IPS DF 19.7 (cell line): ENCODE results near the gene AIRE.
"Not testable (repeated sequence)": the region's sequence is repeated elsewhere in the genome, so short reads cannot be mapped to it uniquely, and the experiment has no call there.

Experiments
- DNase-seq: peaks from one replicate; pipeline ENCODE4 v3.0.0-alpha.2; 2013; ENCODE audit warnings: low read depth, low spot score

Gene AIRE

DNA sequence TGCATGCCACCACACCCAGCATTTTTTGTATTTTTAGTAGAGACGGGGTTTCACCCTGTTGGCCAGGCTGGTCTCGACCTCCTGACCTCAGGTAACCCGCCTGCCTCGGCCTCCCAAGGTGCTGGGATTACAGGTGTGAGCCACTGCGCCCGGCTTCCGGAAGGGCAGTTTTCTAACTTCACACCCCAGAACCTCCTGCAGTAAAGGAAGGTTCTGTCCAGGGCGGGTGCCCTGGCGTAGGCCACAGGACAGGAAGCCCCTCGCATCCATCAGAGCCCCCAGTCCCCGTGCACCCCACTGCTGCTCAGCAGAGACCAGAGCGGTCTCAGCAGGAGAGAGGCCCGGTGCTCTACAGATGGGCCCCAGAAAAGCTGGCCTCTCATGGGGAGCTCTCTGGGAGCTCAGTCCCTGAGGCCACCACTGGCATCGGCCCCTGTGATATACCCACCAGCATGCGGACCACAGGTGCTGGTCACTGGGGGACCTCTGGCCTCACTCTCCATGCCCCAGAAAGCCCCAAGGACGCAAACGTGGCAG is 19.9 kb upstream of the AIRE start:
- no peak for DNase-seq

DNA sequence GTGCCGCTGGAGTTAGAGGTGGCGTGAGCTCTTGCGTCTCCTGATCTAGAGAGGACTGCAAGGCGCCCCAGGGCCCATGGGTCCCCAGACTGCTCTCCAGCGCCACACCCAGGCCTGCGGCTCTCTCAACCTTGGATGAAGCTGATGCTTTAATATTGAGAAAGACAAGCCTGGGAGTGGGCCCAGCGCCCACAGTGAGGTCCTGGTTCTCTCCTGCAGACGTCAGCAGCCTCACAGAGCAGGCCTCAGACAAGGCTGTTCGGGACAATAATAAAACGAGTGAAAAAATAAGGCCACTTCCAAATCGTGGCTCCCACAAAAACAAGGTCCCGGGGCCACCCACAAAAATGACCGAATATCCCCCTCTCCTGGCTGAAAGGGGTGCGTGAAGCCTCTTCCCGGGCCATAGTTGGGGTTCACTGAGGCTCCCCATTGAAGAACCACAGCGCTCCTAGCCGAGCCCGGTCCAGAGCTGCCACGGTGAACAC is 18.0 kb upstream of the AIRE start:
- no peak for DNase-seq

DNA sequence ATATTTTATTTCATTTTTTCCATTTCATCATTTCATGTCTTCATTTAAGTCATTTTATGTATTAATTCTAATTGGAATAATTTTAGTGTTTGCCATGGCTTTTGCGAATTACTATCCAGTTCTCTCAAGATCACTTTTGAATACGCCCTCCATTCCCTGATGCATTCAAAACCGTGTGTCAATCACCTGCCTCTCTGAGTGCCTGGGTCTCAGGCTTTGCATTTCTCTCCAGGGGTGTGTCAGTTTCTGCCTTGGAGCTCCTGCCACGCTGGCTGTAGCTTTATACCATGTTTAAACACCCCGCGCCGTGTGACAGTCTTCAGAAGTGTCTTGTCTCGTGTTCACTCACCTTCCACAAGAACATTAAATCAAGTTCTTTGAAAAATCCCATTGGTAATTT is 16.6 kb upstream of the AIRE start:
- no peak for DNase-seq

DNA sequence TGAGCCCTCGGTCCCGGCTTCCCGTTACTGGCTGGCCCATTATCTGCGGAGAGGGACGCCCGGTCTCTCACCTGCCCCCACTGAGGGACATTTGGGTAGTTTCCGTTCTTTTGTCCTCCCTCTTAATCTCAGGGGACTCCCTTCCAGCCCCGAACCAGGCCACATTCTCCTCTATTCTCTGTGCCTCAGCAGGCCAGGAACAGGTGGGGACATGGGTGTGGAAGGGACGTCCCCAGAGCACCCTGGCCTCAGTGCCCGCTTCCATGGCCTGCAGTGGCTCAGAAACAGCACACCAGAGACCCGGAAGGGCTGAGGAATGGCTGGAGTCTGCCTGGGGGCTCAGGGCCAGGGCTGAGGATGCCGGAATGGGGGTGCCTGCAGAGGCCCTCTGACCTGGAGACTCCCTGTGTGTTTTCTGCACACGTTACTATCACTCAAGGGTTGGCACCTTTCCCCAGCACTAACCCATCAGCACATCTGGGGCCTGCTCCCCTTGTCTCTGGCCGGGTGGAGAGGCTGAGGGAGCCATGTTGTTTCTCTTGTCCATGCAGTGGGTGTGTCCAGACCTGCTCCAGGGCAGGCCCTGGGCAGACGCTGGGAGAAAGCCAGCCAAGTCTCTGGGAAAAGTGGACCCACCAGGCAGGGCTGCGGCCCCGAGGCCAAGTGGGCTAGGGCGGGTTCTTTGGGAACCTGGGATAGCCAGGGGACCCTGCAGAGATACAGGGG is 14.0 kb upstream of the AIRE start:
- DNase-seq: no peak

DNA sequence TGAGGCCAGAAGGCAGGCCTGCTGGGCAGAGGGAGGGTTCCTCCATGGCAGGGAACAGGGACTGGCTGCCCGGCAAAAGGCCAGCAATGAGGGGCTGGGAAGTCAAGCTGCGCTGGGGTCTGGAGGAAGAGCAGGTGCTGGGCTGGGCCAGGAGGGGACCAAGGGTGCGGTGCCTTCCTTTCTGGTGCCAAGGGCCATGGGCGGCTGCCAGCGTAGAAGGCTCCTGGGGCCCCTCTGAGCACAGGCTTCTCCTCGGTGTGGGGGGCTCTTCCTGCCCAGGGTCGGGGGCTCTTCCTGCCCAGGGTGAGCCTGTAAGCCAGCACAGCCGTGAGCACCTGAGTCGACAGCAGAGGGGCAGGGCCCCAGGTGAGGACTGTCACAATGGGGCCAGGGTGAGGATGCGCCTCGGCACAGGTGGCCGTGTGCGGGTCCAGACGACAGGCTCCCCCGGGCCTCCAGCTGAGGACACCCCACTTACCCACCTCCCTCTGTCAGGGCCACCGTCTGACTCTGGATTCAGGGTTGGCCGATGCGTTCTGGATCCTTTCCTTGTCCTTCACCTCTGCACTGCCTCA is 13.3 kb upstream of the AIRE start:
- DNase-seq: no peak

DNA sequence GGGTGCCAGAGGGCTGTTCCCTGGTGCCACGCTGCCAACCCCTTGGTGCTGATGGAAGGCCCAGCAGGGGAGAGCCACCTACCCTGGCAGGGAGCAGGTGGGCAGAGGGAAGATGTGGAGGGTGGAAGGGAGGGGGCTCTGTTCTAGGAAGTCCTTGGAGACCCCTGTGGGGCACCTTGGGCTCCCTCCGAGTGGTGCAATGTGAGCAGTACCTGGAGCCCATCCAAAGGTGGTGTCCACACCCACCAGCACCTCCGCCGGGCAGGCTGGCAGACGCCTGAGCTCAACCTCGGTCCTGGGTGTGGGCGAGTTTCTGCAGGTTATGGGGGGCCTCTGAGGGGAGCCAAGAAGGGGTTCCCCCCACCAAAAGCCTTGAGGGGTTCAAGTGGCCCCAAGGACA is 12.6 kb upstream of the AIRE start:
- DNase-seq: no peak

DNA sequence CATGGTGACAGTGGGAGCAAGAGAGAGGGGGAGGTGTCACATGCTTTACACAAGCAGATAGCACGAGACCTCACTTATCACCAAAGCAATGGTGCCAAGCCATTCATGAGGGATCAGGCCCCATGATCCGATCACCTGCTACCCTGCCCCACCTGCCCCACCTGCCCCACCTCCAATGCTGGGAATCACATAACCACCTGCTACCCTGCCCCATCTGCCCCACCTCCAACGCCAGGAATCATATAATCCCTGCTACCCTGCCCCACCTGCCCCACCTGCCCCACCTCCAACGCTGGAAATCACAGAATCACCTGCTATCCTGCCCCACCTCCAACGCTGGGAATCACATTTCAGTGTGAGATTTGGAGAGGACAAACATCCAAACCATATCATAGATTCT is 10.6 kb upstream of the AIRE start:
- DNase-seq: no peak

DNA sequence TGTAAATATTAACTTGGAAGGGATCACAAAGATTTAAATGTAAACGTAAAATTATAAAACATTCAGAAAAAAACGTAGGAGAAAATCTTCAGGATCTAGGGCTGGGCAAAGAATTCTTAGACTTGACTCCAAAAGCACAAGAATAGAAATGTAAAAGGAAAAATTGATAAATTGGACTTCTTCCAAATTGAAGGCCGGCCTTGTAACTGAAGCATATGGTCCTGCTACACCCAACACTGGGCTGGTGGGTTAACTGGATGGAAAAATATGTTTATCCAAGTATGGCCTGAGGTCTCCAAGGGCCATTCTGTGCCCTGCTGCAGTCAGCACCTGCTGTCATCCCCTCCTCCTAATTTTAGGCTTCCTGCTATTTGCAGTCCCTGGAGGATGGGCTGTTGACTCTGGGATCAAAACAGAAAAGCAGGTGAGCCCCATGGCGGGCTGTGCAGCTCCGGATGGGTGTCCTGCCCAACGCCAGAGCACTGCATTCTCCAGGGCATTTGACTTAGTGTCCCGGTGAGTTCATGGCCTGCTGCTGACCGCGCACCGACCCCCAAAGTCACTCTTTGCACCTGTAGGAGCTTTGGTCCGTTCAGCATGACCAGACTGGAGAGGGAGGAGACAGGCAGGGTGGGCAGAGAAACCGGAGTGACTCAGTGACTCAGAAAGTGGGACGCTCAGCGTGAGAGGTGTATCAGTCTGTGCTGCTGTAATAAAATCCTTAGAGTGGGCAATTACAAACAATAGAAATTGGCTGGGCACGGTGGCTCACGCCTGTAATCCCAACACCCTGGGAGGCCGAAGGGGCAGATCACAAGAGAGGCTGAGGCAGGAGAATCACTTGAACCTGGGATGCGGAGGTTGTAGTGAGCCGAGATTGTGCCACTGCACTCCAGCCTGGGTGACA is 6.1 kb upstream of the AIRE start:
- no peak for DNase-seq

DNA sequence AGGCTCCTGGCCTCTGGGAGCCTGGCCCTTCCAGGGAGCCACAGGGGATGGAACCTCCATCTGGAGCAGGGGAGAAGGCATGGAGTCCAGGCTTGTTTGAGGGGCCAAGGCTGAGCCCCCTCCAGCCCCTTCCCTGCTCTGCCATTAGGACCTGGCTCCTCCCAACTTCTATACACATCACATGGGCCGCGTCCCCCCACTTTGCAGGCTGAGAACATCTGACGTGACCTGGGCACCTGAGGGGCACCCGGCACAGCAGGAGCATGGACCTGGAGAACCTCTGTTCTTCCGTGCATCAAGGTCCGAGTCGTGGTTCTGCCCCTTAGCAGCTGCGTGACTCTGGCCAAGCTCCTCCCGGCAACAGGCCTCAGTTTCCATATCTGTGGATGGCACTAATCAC is 3.9 kb upstream of the AIRE start:
- DNase-seq: no peak

DNA sequence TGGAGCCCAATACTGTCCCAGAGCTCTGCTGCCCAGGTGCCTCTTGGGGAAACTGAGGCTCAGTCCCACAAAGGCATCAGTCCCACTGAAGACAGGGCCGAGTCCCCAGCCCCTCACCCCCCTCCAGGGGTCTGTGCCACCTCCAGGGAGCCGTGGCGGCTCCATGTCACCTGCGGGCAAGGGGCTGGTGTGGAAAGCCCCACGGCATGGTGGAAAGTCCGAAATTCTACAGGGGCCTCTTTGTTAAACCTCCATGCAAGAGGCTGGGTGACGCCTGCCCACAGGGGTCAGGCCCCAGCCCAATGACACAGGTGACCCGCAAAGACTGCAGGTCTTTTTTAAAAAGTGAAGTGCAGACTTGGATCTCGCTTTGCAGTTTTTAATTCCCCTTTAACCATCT is 3.3 kb upstream of the AIRE start:
- no peak for DNase-seq

DNA sequence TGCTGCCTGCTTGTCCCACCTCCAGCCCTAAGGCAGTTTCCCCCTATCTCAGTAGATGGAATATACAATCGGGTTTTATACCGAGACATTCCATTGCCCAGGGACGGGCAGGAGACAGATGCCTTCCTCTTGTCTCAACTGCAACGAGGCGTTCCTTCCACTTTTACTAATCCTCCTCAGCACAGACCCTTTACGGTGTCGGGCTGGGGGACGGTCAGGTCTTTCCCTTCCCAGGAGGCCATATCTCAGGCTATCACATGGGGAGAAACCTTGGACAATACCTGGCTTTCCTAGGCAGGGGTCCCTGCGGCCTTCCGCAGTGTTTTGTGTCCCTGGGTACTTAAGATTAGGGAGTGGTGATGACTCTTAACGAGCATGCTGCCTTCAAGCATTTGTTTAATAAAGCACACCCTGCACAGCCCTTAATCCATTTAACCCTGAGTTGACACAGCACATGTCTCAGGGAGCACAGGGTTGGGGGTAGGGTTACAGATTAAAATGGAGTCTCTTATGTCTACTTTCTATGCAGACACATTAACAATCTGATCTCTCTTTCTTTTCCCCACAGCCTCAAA is 2.4 kb upstream of the AIRE start:
- not testable (repeated sequence) for DNase-seq

DNA sequence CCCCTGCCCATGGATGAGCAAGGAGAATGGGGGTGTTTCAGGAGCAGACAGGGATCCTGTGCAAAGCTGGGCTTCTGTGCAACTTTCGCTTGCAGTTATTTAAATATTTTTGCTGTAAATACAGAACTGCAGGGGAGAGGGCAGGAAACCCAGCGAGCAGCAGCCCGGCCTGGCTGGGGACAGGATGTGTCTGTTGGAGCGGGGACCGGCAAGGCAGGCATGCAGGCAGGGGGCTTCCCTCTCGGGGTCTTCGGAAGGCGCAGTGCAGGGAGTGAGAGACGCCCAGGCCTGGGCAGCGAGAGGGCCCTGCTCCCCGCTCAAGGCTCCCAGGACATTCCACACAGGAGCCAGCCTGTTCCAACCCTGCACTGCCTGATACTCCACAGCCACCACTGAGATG is 1.7 kb upstream of the AIRE start:
- DNase-seq: no peak

DNA sequence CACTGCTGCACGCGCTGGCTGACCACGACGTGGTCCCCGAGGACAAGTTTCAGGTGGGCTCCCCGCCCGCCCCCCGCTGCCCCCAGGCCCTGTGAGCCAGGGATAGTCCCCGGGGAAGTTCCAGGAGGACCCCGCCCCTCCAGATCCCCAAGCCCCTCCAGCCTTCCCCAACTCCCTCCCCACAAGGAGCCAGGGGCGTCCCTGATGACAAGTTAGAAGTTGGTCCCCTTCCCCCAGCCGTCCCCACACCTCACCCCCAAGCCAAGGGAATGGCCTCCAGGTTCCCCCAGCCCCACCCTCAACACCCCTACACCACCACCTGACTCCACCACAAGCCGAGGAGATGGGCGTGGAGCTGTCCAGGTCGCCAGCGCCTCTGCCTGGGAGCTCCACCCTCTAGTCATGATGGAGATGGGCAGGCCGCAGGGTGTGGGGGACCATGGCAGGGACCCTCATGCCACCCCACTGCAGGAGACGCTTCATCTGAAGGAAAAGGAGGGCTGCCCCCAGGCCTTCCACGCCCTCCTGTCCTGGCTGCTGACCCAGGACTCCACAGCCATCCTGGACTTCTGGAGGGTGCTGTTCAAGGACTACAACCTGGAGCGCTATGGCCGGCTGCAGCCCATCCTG is 525 bp downstream of the AIRE start:
- no peak for DNase-seq

DNA sequence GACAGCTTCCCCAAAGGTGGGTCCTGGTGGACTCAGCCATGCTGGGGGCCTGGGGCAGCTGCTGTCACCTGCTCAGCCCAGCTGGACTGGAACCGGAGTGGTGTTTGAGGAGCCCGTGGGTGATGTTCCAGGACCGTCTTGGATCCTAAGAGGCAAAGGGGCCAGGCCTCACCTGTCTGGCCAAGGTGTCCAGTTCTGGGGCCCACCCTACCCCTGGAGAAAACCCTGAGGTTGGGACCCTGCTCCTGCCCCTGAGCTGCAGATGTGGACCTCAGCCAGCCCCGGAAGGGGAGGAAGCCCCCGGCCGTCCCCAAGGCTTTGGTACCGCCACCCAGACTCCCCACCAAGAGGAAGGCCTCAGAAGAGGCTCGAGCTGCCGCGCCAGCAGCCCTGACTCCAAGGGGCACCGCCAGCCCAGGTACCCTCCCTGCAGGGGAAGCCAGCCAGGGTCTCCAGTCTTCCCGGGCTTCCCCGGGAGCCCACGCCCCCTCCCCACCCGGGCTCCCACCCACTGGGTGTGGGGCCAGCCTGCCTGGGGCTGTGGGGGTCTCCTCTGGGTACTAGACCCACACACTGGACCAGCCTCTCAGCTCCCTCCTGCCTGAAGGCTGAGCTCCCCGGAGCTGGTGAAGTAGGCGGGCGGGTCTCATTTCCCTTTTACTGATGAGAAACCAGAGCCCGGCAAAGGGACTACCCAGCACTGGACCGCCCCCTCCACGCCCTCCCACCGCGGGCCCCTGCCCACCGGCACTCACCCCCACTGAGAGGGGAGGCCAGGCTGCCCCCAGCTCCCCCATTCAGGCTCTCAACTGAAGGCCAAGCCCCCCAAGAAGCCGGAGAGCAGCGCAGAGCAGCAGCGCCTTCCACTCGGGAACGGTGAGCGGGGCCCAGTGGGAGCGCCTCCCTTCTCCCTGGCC is 1.3 kb downstream of the AIRE start:
- no peak for DNase-seq

DNA sequence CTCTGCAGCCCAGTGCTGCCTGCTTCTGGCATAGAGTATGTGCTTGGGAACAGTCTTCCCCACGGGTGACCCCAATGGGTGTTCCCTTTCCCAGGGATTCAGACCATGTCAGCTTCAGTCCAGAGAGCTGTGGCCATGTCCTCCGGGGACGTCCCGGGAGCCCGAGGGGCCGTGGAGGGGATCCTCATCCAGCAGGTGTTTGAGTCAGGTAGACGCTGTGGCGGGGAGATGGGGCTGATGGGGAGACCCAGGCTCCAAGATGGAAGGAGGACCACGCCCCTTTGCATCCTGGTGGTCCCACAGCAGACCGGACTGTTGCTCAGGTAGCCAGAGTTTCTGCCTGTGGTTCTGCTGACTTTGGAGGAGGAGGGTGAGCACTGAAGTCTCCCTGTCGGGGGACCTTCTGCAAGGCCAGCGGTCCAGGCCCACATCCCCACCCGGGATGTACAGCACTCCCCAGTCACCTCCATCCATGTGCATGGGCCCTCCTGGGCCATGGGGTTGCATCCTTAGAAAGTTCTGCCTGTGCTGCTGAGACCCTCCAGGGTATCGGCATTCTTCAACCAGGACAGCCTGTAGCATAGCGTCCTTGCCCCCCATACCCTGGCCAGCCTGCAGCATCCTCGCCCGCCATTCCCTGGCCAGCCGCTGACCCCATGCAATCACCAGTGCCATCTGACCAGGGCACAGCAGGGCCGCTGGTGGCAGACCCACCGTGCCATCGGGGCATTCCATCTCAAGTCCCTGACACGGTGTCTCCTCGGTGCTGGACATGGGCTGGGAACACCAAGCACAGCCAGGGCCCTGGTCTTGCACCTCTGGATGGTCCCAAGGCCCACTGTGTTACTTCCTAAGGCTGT is 2.8 kb downstream of the AIRE start:
- DNase-seq: no peak

DNA sequence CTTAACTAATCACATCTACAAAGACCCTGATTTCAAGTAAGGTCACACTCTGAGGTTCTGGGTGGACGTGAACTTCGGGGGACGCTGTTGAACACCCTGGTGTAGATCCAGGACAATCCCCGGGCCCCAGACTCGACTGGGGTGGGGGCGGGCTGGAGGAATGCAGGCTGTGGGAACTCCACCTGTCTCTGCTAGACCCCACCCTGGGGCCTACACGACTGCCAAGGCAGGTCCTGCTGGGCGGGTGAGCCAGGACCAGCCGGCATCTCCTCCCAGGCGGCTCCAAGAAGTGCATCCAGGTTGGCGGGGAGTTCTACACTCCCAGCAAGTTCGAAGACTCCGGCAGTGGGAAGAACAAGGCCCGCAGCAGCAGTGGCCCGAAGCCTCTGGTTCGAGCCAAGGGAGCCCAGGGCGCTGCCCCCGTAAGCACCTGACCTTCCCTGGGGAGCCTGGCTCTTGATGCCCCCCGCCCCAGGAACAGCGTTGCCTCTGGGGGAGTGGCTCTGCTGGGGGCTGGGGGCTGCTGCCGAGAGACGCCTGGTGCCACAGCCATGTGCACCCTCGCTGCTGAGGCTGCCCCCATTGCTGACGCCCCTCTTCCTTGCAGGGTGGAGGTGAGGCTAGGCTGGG is 3.8 kb downstream of the AIRE start:
- DNase-seq: no peak

DNA sequence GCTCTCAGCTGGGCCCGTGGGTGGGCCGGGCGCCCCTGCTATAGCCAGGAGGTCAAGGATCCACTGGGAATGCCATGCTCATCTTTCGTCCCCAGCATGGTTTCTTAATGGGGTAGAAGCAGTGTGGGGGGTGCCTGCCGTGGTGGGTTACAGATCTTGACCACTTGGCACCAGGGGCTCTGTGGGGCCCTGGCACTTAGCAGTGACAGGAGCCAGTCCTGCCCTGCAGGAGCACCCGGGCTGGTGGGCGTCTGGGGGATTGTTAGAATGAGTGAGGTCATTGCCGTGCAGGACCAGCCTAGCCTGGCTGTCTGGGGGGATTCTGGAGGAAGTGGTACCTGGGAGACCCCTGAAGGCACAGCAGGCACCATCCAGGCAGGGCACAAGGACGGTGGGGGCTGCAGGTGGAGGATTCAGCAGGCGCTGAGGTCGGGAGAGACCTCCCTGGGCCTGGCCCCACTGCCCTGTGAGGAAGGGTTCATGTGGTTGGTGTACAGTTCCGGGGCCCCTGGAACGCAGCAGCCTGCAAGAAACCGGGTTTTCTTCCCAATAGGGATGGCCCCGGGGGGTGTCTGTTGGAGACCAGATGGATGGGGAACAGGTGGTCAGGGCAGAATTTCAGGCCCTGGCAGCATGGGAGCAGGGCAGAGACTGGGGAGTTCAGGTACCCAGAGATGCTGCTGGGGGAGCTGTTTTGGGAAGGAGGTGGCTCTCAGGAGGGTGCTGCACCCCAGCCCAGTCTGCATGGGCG is 4.8 kb downstream of the AIRE start:
- DNase-seq: no peak
